Astrocyte of the cerebellum (primary cell): Measurements from ENCODE around the gene PLAGL2.

Experiments used
- DNase-seq: peaks from one replicate; pipeline ENCODE4 v3.0.0-alpha.2; 2011; ENCODE audit warnings: low read depth
- H3K4me3 ChIP-seq: 2 replicates; pipeline ENCODE4 v1.5.1; 2011; ENCODE audit warnings: mild to moderate bottlenecking, low read depth, low read length, moderate library complexity
- in situ Hi-C: cut with HindIII; loops from 2 replicates; pipeline ENCODE4 v1.10.0; 2017; ENCODE audit warnings: low sequenced_read_pairs
- TF ChIP-seq, protein P1 (sequence below): IDR thresholded peaks from 2 replicates; pipeline ENCODE4 v1.5.1; 2012; ENCODE audit warnings: low read length, low read depth, moderate library complexity, mild to moderate bottlenecking; ENCODE audit errors: missing control alignments

Gene PLAGL2

DNA sequence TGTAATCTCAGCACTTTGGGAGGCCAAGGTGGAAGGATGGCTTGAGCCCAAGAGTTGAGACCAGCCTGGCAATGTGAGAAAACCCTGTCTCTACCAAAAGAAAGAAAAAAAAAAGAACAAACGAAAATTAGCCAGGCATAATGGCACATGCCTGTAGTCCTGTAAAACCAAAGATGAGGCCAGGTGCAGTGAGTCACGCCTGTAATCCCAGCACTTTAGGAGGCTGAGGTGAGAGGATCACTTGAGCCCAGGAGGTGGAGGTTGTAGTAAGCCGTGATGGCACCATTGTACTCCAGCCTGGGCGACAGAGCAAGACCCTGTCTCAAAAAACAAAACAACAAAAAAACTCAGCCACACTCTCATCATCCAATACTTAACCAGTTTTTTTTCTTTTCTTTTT, 37.4 kb upstream of the PLAGL2 start:
- TF ChIP-seq, protein P1, sequence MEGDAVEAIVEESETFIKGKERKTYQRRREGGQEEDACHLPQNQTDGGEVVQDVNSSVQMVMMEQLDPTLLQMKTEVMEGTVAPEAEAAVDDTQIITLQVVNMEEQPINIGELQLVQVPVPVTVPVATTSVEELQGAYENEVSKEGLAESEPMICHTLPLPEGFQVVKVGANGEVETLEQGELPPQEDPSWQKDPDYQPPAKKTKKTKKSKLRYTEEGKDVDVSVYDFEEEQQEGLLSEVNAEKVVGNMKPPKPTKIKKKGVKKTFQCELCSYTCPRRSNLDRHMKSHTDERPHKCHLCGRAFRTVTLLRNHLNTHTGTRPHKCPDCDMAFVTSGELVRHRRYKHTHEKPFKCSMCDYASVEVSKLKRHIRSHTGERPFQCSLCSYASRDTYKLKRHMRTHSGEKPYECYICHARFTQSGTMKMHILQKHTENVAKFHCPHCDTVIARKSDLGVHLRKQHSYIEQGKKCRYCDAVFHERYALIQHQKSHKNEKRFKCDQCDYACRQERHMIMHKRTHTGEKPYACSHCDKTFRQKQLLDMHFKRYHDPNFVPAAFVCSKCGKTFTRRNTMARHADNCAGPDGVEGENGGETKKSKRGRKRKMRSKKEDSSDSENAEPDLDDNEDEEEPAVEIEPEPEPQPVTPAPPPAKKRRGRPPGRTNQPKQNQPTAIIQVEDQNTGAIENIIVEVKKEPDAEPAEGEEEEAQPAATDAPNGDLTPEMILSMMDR = no peak
- in situ Hi-C loops = no loop called here
- H3K4me3 ChIP-seq = no peak overlapping the region
- DNase-seq = no peak

DNA sequence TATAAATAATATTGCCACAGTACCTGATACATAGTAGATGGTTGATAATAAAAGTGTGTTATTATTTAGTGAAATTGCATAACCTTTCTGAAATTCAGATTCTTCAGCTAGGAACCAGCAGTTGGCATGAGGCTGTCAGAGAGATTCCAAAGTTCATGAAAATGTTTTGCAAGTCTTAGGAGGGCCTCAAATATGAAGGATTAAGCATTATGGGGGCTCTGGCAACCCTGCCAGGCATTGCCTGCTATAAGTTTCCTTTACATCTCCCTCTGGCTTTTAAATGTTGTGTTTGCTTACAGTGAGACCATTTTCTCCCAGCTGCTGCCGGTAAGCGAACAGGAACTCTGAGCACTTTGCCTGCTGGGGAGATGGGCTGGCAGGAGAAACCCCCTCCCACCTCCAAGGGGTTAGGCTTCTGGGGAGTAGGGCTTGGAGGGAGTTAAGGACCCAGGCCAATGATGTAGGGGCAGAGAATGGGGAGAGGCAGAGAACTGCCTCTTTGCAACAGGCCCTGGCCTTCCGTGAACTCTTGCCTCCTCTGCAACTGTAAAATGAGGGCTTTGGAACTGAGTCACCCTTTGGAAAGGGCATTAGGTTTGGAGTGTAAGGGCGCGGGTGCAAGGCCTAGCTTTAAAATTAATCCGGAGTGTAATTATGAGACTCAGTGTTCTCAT, 36.7 kb upstream of the PLAGL2 start:
- no peak overlapping the region for H3K4me3 ChIP-seq
- DNase-seq = no peak
- in situ Hi-C loops = no loop called here
- TF ChIP-seq, protein P1 = no peak

DNA sequence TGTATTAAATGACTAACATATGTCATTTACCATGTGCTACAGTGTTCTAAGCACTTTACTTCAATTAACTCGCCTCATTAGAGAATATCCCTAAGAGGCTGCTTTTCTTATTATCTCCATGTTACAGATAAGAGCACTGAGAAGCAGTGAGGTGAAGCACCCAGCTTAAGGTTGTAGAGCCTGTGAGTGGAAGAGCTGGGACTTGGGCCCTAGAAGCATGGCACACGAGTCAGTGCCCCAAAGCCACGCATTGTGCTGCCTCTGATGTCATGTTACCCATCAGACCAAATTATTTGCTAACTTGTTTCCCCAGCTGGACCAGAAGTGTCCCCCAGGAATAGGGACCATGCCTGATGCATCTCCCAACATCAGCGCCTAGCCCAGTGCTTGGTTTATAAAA, 34.3 kb upstream of the PLAGL2 start:
- in situ Hi-C loops = no loop called here
- TF ChIP-seq, protein P1 = no peak
- DNase-seq = no peak
- H3K4me3 ChIP-seq = no peak overlapping the region

- in situ Hi-C loops = no loop called here
- no peak for DNase-seq
- TF ChIP-seq, protein P1 = peak; percentile 4
- H3K4me3 ChIP-seq = no peak overlapping the region
Observed at GRCh38 chr20:32240205-32240604, 32.7 kb upstream of the PLAGL2 start.

DNA sequence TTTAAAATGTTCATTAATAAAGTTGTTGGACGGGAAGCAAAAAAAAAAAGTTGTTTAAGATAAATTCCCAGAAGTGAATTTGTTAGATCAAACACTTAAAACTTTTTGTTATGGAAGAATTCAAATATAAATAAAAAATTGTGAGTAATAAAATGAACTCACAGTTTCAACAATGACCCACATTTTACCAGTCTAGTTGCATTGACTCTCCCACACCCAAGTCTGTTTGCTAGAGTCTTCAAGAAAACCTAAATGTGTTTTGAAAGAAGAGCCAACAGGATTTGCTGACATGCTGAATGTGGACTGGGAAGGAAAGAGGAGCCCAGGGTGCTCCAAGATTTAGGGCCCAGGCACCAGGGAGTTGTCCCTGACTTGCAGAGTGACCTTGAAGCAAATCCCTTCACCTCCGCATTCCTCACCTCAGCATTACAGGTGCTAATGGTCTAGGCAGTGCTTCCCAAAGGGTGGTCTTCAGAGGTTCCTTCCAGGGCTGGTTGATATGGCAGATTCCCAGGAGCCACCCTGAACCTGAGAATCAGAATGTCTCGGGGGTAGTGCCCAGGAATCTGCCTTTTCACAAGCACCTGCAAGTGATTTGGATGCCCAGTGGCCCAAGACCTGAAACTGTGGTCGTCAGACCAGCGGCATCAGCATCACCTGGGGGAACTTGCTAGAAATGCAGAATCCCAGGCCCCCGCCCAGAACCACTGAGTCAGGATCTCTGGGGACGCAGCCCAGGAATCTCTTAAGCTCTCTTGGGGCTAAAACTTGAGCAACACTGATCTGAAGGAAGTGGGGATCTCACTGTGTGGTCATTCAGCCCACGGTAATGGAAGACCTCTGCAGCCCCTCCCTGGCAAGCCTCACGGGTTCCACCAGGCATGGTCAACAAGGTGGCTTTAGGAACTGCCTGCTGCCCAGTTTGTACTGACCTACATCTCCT, 31.2 kb upstream of the PLAGL2 start:
- no peak overlapping the region for H3K4me3 ChIP-seq
- in situ Hi-C loops = no loop called here
- TF ChIP-seq, protein P1 = no peak
- DNase-seq = no peak

DNA sequence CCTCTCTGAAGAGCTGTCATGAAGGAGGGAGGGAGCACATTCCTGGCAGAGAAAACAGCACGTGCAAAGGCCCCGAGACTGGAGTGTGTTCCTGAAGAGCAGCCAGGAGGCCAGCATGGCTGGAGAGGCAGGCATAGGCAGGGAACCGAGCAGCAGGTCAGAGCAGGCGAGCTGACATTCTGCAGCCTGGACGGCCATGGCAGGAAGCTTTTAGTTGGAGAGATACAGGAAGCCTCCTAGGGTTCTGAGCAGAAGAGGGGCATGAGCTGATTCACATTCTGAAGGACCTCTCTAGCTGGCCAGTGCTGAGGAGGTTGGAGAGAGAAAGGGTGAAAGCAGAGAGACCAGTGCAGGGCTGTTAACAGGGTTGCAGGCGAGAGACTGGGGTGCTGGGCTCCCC, 29.9 kb upstream of the PLAGL2 start:
- TF ChIP-seq, protein P1 = no peak
- in situ Hi-C loops = no loop called here

More for the DNA sequence above, 29.9 kb upstream of the PLAGL2 start:
- H3K4me3 ChIP-seq = no peak overlapping the region
- no peak for DNase-seq
